C4-2B (cell line): ENCODE measurements around the gene TNFRSF8.

ENCODE experiments used
- H3K27ac ChIP-seq: fragments of 450-650 bp; 2 replicates; pipeline ENCODE4 v1.5.1; 2017
- ZFX ChIP-seq: fragments of 450-650 bp; IDR thresholded peaks from 2 replicates; pipeline ENCODE4 v1.6.1; 2017
- TF ChIP-seq, protein P1 (sequence below): fragments of 450-650 bp; conservative IDR thresholded peaks from 2 replicates; pipeline ENCODE4 v1.5.1; 2017; ENCODE audit warnings: mild to moderate bottlenecking

TNFRSF8 gene

DNA sequence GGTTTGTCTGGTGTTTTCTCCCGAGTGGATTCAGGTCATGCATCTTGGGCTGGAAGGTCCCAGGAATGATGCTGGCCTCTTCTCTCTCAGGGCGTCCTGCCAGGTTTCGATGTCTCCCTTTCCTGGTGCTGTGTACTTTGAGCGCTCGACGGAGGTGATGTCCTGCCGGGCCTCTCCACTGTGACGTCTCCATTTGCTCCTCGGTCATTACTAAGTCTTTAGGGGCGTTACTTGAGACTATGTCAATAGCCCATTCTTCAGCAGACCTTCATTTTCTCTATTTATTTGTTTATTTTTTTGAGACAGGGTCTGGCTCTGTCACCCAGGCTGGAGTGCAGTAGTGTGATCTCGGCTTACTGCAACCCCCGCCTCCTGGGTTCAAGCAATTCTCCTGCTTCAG, 66.5 kb downstream of the TNFRSF8 start:
- TF ChIP-seq, protein P1, sequence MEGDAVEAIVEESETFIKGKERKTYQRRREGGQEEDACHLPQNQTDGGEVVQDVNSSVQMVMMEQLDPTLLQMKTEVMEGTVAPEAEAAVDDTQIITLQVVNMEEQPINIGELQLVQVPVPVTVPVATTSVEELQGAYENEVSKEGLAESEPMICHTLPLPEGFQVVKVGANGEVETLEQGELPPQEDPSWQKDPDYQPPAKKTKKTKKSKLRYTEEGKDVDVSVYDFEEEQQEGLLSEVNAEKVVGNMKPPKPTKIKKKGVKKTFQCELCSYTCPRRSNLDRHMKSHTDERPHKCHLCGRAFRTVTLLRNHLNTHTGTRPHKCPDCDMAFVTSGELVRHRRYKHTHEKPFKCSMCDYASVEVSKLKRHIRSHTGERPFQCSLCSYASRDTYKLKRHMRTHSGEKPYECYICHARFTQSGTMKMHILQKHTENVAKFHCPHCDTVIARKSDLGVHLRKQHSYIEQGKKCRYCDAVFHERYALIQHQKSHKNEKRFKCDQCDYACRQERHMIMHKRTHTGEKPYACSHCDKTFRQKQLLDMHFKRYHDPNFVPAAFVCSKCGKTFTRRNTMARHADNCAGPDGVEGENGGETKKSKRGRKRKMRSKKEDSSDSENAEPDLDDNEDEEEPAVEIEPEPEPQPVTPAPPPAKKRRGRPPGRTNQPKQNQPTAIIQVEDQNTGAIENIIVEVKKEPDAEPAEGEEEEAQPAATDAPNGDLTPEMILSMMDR, result no peak
- no peak for TF ChIP-seq ZFX
- no peak overlapping the region for H3K27ac ChIP-seq

DNA sequence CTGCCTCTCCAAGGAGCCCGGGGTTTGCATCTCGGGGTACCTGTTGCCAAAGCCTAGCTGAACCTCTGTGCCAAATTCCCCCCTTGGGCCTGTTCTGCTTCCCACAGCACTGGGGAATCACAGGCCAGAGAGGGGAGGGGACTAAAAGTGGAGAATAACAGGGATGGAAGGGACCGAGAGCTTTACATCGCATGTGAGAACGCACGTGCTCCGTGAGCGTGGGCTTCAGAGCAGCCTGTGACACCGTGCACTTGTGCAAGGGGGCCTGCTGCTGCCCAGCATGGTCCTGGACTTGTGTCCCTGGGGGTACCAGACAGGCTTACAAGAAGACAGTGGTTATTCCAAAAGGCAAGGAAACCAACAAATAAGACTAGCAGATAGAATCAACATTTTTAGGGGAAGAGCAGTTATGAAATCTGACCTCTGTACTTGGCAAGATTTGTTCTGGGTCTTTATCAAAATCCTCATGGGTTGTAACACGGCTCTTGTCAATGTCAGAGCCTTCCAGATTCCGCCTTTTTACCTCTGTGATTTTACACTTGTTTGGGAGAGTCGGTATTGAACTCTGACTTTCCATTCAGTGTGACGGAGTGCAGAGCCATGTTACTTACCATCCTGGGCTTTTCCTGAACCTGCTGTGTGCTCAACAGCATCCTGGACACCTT, 67.5 kb downstream of the TNFRSF8 start:
- no peak for TF ChIP-seq ZFX
- TF ChIP-seq, protein P1, result no peak
- no peak overlapping the region for H3K27ac ChIP-seq

DNA sequence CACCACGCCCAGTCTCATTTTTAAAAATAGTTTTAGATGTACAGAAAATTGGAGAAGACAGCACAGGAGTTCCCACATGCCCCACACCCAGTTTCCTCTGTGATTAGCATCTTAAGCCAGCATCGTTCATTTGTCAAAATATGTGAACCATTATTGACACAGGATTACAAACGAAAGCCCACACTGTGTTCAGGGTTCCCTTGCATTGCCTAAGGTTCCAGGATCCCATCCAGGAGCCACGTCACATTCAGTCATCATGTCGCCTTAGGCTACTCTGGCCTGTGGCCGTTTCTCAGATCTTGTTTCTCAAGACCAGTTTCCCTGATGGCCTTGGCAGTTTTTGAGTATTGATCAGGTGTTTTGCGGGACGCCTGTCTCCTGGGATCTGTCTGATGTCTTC, 69.0 kb downstream of the TNFRSF8 start:
- no peak for TF ChIP-seq ZFX
- TF ChIP-seq, protein P1, result no peak
- no peak overlapping the region for H3K27ac ChIP-seq

DNA sequence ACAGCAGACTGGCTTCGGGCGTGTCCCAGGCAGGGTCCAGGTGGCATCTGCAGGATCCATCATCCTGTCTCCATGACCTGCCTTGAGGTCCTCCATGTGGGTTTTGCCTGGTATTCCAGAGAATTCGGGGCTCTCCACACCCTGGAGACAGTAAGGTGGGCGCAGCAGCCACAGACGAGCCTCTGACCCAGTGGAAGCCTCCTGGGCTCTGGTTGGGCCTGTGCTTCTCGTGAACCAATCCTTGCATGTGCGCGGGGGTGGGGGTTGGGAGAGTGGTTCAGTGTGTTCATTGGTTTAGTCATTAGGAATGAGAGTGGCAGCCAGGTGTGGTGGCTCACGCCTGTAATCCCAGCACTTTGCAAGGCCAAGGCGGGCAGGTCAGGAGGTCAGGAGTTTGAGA, 71.6 kb downstream of the TNFRSF8 start:
- TF ChIP-seq, protein P1, result no peak
- no peak for TF ChIP-seq ZFX
- no peak overlapping the region for H3K27ac ChIP-seq

DNA sequence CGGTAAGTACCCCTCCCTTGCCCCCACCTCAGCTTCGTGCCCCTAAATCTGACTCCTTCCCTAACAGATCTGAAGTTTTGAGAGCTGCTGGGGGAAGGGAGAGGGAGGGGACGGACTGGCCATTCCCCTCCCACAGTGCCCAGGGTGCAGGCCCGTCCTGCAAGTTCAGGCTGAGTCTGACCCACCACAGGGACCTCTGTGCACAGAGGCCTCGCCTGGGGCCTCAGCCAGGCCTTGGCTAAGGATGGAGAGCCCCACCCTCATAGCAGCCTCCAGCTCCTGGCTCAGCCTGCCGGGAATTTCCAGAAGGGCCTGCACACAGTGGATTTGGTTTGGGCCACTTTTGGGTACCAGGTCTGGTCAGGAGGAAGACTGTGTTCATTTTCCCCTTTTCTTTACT, 72.5 kb downstream of the TNFRSF8 start:
- H3K27ac ChIP-seq, result no peak overlapping the region
- TF ChIP-seq ZFX, result no peak
- TF ChIP-seq, protein P1, result no peak

DNA sequence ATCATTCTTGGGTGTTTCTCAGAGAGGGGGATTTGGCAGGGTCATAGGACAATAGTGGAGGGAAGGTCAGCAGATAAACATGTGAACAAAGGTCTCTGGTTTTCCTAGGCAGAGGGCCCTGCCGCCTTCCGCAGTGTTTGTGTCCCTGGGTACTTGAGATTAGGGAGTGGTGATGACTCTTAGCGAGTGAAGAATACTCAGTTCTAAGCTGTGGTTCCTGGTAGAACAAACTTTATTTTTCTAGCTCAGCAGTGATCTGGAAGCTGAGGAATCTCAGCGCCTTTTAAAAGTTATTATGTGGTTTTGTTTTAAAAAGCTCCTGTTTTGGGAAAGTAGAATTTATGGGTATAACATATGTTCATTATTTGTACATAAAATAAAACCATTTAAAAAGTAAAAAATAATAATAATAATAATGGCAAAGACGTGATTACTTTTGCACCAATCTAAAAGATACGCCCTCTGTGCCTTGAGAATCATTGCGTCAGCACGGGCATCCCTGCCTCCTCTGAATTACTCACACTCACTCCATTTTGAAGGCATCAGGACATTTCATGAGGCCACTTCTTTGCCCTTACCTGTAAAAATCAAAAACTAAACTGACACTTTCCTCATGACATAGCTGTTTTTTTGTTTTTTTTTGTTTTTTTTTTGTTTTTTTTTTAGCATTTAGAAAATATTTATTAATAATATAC, 74.0 kb downstream of the TNFRSF8 start:
- TF ChIP-seq, protein P1, result no peak
- TF ChIP-seq ZFX, result no peak
- H3K27ac ChIP-seq, result no peak overlapping the region

DNA sequence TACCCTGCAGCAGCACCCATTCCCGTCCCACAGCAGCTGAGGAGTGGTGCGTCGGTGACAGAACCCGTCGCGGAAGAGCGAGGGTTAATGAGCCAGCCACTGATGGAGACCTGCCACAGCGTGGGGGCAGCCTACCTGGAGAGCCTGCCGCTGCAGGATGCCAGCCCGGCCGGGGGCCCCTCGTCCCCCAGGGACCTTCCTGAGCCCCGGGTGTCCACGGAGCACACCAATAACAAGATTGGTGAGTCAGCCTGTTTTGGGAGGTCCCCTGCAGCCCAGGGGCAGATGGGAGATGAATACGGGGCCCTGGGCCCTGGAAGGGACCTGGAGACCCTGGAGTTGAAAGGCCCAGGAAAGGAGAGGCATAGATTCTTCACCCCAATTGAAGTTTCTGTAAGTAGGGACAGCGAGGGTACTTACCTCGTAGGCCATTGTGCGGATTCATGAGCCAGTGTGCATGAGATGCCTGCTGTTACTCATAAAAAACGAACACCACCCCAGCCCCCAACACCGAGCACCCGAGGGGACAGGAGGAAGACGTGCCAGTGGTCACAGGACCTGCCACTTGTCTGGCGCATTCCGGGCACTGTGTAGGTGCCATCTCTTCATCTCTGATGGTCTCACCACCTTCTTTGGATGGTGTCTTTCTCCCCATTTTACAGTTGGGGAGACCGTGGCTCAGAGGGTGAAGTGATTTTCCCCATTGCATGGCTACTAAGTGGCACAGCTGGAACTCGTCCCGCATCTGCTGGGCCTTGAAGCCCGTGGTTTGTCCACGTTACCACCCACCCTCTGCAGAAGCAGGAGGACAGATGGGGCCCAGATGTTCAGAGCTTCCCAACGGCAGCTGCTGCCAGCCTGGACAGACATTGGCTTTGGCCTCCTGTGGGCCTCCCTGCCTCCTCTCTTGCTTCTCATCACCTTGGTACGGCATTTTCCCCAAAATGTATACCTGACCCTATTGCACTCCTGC, 75.4 kb downstream of the TNFRSF8 start:
- TF ChIP-seq, protein P1, result no peak
- TF ChIP-seq ZFX, result no peak
- no peak overlapping the region for H3K27ac ChIP-seq
